BJ (cell line): ENCODE results near the gene PEX14. TPM values are rescaled to one million over a fixed set of nuclear protein-coding genes. Genes with fewer than 3 reads are reported as not detected.

ENCODE experiments used
- CTCF ChIA-PET: fragments of 350-600 bp; formaldehyde crosslinking; extraction: SDS; loops from one replicate; lab custom pipeline; 2021; ENCODE audit warnings: antibody characterized with exemption, inconsistent platforms; lab: Yijun Ruan, JAX
- POLR2A ChIA-PET: fragments of 300-600 bp; sonication (Branson Sonifier 250); formaldehyde crosslinking; extraction: SDS; loops from one replicate; lab custom pipeline; 2021; ENCODE audit warnings: antibody characterized with exemption; lab: Charles Lee
- DNase-seq: peaks from one replicate; pipeline ENCODE4 v3.0.0-alpha.2; 2011; ENCODE audit warnings: low read depth
- H3K27me3 ChIP-seq: 2 replicates; pipeline ENCODE4 v1.6.0; 2011; ENCODE audit warnings: low read length; ENCODE audit not compliant: control insufficient read depth, insufficient read depth
- H3K36me3 ChIP-seq: 2 replicates; pipeline ENCODE4 v1.5.1; 2011; ENCODE audit warnings: low read length; ENCODE audit not compliant: control insufficient read depth, insufficient read depth
- H3K4me3 ChIP-seq: 2 replicates; pipeline ENCODE4 v1.5.1; 2011; ENCODE audit warnings: low read depth, mild to moderate bottlenecking, control low read depth, low read length
- CTCF ChIP-seq: IDR thresholded peaks from 2 replicates; pipeline ENCODE4 v1.5.1; 2011; ENCODE audit warnings: low read depth, mild to moderate bottlenecking, control low read depth, inconsistent platforms, low read length, moderate library complexity; ENCODE audit not compliant: insufficient read depth
- polyA plus RNA-seq: library from polyadenylated mRNA; depleted of rRNA; stranded (reverse); fragments of >200 nt; gene quantifications from 2 replicates; pipeline ENCODE4 v1.2.3, GENCODE V29; 2011

Gene PEX14
- polyA plus RNA-seq, 1 experiment: 10.1 TPM

DNA sequence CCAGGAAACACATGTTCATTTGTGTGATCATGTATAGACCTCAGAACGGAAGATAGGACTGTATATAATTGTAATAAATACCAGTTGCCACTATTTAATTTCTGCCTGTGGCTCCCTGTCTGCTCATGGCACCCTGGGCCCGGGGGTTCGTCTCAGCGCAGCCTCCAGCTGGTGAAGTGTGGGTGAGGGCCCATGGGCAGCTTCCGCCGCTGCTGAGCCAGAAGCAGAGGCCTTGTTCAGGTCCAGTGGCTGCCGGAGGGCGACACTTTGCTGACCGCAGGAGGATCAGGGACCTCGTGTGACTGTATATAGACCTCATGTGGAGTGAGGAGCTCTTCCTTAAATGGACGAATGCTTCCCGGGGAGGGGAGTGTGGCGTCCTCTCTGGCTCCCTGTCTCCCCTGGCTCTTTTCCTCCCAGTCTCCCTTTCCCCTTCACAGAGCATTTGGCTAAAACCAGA lies 155.9 kb downstream of the PEX14 start:
- H3K36me3 ChIP-seq: peaks cover 12% of the 10 kb centered on the region
- H3K4me3 ChIP-seq: no peak overlapping the region
- ChIA-PET CTCF (interaction anchor here (1.2 kb wide), 1 partner anchor 123 kb away, joined by 3 read pairs; no protein-coding TSS in a partner anchor), POLR2A (interaction anchor here (0.6 kb wide), 1 partner anchor 30 kb away, joined by 4 read pairs; no protein-coding TSS in a partner anchor)
- no peak for DNase-seq
- TF ChIP-seq CTCF: no peak
- no peaks in the 10 kb centered on the region for H3K27me3 ChIP-seq

- H3K27me3 ChIP-seq: no peaks in the 10 kb centered on the region
- H3K36me3 ChIP-seq: peaks cover 12% of the 10 kb centered on the region
- DNase-seq: no peak
- TF ChIP-seq CTCF: no peak
- ChIA-PET CTCF (interaction anchor here (1.2 kb wide), 1 partner anchor 124 kb away, joined by 3 read pairs; no protein-coding TSS in a partner anchor), POLR2A (interaction anchor here (0.6 kb wide), 1 partner anchor 30 kb away, joined by 4 read pairs; no protein-coding TSS in a partner anchor)
- H3K4me3 ChIP-seq: no peak overlapping the region
Observed at GRCh38 chr1:10631121-10631810, 156.5 kb downstream of the PEX14 start.

- ChIA-PET POLR2A (no interaction called here), CTCF (interaction anchor here (2.7 kb wide), 1 partner anchor 13 kb away, joined by 9 read pairs; no protein-coding TSS in a partner anchor)
- no peak overlapping the region for H3K4me3 ChIP-seq
- no peak for TF ChIP-seq CTCF
- no peak for DNase-seq
- peaks cover 12% of the 10 kb centered on the region for H3K36me3 ChIP-seq
- no peaks in the 10 kb centered on the region for H3K27me3 ChIP-seq
Observed at GRCh38 chr1:10631811-10632593, 157.3 kb downstream of the PEX14 start.

DNA sequence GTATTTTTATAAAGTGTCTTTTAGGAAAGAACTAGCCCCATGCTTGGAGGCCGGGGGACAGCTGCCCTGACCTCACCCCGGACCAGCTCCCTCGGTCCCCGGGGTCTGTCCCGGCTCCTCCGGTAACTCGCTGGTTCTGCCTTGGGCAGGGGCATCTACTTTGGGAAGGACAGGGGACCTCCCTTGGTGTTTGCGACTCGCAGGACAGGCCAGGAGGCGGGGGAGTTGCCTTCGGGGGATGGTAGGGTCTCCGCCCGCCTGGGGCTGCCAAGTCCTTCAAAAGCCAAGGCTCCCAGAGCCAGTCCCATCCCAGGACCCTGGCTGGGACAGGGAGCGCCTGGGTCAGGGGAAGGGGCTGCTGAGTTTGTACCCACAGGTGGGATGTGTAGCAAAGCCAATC lies 157.9 kb downstream of the PEX14 start:
- POLR2A ChIA-PET: no interaction called here
- no peak for TF ChIP-seq CTCF
- DNase-seq: no peak
- Histone ChIP-seq H3K36me3 (peaks cover 10% of the 10 kb centered on the region), H3K4me3 (no peak overlapping the region), H3K27me3 (no peaks in the 10 kb centered on the region)
- CTCF ChIA-PET: interaction anchor here (1.3 to 2.7 kb wide), 2 partner anchors 13 to 23 kb away, joined by 4 to 9 read pairs; no protein-coding TSS in a partner anchor

- ChIA-PET POLR2A (no interaction called here), CTCF (interaction anchor here (1.3 to 2.7 kb wide), 2 partner anchors 14 to 24 kb away, joined by 4 to 9 read pairs; no protein-coding TSS in a partner anchor)
- no peaks in the 10 kb centered on the region for H3K27me3 ChIP-seq
- H3K4me3 ChIP-seq: no peak overlapping the region
- H3K36me3 ChIP-seq: peaks cover 10% of the 10 kb centered on the region
- no peak for DNase-seq
- TF ChIP-seq CTCF: no peak
Observed at GRCh38 chr1:10633416-10633815, 158.7 kb downstream of the PEX14 start.
